ENCODE measurements around the gene EVC.

Gene EVC

DNA sequence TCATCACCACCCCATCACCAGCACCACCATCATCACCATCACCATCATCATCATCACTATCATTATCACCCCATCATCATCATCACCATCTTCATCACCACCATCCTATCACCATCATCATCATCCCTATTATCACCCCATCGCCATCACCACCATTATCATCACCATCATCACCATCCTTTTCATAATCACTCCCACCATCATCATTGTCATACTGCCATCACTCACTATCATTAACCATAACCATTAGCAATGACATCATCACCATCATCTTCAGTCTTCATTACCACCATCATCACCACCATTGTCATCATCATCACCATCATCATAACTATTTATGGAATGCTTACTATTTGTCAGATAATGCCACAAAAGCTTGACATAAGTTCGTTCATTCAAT is 146.2 kb downstream of the EVC start:
- DNase-seq = no peak

DNA sequence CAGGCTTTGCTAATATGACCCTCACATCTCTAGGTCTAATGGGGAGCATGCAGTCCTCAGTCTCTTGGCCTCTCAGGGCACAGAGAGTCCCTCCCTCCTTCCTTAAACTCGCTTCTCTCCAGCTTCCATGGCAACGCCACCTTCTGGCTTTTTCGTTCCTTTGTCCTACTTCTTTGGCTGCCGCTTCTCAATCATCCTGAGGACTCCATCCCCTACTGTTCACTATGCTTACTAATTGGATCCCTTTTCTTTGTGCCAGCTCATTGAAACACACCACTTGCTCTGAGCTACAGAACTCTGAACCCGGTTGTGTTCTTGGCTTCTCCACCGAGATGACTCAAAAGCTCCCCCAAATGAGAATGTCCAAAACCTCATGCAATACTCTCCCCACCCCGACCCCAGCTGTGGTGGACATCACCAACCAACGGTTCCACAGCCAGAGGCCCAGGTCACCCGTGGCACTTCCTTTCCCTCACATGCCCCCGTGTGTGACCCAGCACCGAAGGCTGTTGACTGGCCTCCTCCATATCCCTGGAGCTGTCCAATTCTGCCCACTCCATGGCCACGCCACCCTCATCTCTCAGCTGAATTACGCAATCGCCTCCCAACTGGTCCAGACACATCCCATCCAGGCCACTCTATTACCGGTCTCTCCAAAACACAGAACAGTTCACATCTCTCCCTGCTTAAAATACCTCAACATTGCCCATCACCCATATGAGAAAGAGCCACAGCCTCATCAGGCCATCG is 147.2 kb downstream of the EVC start:
- DNase-seq = no peak

DNA sequence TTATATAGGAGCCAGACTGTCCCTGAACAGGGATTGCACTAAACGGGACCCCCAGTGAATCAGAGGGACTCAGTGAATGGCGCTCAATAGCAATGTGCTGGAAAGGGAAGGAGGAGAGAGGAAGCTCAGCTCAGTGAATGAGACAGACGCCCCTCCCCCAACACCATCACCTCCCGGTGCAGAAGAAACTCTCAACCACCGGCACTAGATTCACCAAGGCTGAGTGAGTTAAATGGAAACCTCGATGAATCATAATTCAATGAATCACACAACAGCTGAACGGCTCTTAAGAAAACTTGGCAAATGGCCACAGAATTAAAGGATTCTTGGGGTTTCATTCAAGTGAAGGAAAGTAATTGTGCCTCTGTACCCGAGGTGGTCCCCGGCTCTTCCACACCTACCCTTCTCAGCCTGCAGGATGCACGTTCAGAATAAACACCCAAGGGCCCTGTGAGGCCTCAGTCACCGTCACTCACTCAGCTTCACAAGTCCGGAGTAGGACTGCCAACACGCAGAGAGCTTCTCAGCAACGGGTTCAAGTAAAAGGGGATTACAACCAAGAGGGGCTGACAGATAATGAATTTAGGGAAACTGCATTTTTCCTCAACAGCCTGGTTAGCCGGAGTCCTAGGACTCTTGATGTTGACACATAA is 152.6 kb downstream of the EVC start:
- DNase-seq = no peak

All from NCI-H1930 (cell line).